Subcutaneous adipose tissue (tissue), 4 donors: ENCODE data around the gene BLM. TPM values are rescaled to one million over a fixed set of nuclear protein-coding genes. Genes with fewer than 3 reads are reported as not detected.

Experiments
- total RNA-seq, 4 donors: library from RNA; depleted of rRNA; stranded (reverse); fragments of >200 nt; gene quantifications; one replicate each; pipeline ENCODE4 v1.1.0, GENCODE V29; 2016
- TF ChIP-seq, protein P1 (sequence below): fragments of 450-650 bp; IDR thresholded peaks from one replicate; pipeline ENCODE4 v1.5.1; 2016; ENCODE audit warnings: low read depth, mild to moderate bottlenecking, control low read depth, antibody characterized with exemption, moderate library complexity

Gene BLM
- total RNA-seq, 4 donors from 2014 or later = 2.4 to 13.6 (median 6.8) TPM

DNA sequence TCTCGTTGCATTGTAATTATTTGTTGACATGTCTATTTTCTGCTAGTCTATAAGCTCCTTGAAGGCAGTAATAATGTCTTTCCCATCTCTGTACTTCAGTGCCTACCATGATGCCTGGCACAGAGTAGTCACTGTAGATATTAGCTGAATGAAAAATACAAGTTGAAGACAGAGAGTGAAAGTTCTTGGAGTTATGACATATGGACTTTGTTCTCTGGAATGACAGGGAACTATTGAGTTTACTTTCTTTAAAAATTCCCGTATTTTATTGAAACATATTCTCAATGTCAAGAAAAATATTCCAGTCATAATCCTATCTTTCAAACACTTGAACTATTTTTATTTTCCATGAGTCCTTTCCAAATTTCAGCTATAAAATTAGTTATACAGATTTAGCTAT, 3.0 kb downstream of the BLM start:
- TF ChIP-seq, protein P1, sequence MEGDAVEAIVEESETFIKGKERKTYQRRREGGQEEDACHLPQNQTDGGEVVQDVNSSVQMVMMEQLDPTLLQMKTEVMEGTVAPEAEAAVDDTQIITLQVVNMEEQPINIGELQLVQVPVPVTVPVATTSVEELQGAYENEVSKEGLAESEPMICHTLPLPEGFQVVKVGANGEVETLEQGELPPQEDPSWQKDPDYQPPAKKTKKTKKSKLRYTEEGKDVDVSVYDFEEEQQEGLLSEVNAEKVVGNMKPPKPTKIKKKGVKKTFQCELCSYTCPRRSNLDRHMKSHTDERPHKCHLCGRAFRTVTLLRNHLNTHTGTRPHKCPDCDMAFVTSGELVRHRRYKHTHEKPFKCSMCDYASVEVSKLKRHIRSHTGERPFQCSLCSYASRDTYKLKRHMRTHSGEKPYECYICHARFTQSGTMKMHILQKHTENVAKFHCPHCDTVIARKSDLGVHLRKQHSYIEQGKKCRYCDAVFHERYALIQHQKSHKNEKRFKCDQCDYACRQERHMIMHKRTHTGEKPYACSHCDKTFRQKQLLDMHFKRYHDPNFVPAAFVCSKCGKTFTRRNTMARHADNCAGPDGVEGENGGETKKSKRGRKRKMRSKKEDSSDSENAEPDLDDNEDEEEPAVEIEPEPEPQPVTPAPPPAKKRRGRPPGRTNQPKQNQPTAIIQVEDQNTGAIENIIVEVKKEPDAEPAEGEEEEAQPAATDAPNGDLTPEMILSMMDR = no peak

DNA sequence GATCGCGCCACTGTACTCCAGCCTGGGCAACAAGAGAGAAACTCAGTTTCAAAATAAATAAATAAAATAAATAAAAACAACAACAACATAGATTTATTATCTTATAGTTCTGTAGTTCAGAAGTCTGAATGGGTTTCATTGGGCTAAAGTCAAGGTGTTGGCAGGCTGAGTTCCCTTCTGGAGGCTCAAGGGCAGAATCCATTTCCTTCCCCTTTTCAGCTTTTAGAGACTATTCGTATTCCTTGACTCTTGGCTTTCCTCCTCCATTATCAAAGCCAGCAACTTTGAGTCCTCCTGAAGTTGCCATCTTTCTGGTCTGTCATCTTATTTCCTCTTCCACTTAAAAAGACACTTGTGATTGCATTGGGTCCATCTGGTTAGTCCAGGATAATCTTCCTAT, 12.1 kb downstream of the BLM start:
- TF ChIP-seq, protein P1 = no peak

DNA sequence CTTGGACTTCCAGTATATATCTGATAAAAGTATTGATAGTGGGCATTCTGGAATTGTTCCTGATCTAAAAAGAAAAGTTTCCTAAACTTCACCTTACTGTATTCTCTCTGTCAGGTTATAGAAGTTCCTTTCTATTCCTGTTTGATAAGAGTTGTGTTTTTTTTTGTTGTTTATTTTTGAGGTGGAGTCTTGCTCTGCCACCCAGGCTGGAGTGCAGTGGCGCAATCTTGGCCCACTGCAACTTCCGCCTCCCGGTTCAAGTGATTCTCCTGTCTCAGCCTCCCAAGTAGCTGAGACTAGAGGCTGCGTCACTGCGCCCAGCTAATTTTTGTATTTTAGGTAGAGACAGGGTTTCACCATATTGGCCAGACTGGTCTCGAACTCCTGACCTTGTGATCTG, 13.1 kb downstream of the BLM start:
- TF ChIP-seq, protein P1 = no peak

DNA sequence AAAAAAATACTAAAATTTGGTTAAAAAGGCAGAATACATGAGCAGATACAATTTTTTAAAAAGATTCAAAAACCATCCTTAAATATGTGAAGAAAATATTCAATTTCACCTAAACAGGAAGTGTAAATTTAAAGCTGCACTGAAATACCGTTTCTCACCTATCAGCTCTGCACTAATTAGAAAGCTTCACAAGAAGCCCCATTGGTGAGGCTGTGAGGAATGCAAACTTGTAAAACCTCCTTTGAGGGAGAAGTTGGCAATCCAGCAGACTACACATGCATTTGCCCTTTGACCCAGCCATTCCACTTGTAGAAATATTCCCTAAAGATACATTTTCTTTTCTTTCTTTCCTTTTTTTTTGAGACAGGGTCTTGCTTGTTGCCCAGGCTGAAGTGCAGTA, 18.8 kb downstream of the BLM start:
- TF ChIP-seq, protein P1 = no peak

DNA sequence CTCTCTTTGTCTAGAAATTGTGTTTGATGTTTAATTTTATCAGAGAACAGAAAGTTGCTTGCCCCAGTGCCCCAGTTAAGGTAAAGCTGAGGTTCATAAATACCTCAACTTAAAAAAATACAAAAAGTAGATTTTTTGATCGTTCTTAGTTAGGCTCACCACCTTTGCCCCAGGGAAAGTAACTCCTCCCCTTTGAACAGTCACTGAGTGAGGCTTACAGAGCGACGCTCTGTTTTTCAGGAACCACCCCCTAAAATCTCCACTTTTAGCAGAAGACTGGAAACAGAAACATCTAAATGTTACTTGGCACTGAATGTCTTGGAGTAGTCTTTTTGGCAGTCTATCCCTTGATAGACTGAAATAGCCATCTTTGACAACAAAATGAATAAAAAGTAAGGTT, 24.9 kb downstream of the BLM start:
- TF ChIP-seq, protein P1 = no peak

DNA sequence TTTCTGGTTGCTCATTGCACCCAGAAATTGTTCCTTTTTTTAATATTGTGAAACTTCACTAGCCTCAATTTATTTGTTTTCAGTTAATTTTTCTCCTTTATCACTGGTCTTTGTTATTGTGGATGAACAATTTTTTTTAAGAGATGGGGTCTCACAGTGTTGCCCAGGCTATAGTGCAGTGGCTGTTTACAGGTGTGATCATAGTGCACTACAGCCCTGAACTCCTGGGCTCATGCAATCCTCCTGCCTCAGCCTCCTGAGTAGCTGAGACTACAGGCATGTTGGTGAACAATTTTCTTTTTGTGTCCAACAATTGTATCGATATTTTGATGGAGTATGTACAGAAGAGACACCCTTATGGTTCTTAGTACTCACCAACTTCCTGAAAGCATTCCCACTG, 26.3 kb downstream of the BLM start:
- TF ChIP-seq, protein P1 = no peak

DNA sequence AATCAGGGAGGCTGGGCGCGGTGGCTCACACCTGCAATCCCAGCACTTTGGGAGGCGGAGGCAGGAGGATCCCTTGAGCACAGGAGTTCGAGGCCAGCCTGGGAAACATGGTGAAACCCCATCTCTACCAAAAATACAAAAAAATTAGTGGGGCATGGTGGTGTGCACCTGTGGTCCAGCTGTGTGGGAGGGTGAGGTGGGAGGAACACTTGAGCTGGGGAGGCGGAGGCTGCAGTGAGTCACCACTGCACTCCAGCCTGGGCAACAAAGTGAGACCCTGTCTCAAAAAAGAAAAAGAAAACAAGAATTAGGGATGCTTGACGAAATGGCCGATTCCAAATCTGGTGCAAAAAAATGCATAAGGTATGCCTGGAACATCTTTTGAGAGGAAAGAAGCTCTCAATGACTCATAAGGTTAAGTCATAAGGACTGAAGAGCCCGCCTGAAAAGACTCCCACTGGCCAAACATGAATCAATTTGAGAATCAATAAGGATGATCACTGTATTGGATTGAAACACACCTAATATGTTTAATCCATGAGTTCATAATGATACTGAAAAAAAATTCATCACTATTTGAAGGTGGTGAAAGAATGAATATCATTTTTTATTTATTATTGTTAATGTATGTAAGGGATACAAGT, 27.7 kb downstream of the BLM start:
- TF ChIP-seq, protein P1 = no peak
